ENCODE measurements around the gene RTKN.
"Not testable (repeated sequence)": the region's sequence is repeated elsewhere in the genome, so short reads cannot be mapped to it uniquely, and the experiment has no call there.

Gene RTKN

GRCh38 chr2:74441690-74442482 is at the start of gene RTKN:
TSS of gene RTKN (minus strand) at chr2:74441937. CDS start at chr2:74441816, 121 bp downstream.
- DNase-seq: no peak

GRCh38 chr2:74489906-74490305 is 48.2 kb upstream of the RTKN start:
- DNase-seq: no peak

- DNase-seq: no peak
Measured at GRCh38 chr2:74488643-74489481, 47.1 kb upstream of the RTKN start.

GRCh38 chr2:74486141-74486540 is 44.4 kb upstream of the RTKN start:
- DNase-seq: no peak

GRCh38 chr2:74483675-74484164 is 42.0 kb upstream of the RTKN start:
- not testable (repeated sequence) for DNase-seq

- peak; percentile 89 for DNase-seq
Measured at GRCh38 chr2:74482801-74483674, 41.3 kb upstream of the RTKN start, which contains the start of the genes CCDC142 and TTC31. TSS of gene CCDC142 (minus strand) at chr2:74482998. CDS start at chr2:74482837, 161 bp downstream. TSS of gene TTC31 (plus strand) at chr2:74483081. CDS start at chr2:74483096, 15 bp downstream.

GRCh38 chr2:74481961-74482800 is 40.4 kb upstream of the RTKN start:
- DNase-seq: no peak

- DNase-seq: no peak
Measured at GRCh38 chr2:74481431-74481830, 39.7 kb upstream of the RTKN start.

GRCh38 chr2:74474899-74475298 is 33.2 kb upstream of the RTKN start:
- no peak for DNase-seq

GRCh38 chr2:74474481-74474880 is 32.7 kb upstream of the RTKN start:
- no peak for DNase-seq

- DNase-seq: no peak
Measured at GRCh38 chr2:74472945-74473258, 31.2 kb upstream of the RTKN start.

- peak; percentile 24 for DNase-seq
Measured at GRCh38 chr2:74472086-74472944, 30.6 kb upstream of the RTKN start, which contains the start of gene MRPL53. TSS of gene MRPL53 (minus strand) at chr2:74472680. CDS start at chr2:74472660, 20 bp downstream.

GRCh38 chr2:74471332-74472065 is 29.8 kb upstream of the RTKN start:
- no peak for DNase-seq

- DNase-seq: not testable (repeated sequence)
Measured at GRCh38 chr2:74470742-74471141, 29.0 kb upstream of the RTKN start.

GRCh38 chr2:74464406-74464805 is 22.7 kb upstream of the RTKN start:
- DNase-seq: no peak

- no peak for DNase-seq
Measured at GRCh38 chr2:74462786-74463105, 21.0 kb upstream of the RTKN start.

- no peak for DNase-seq
Measured at GRCh38 chr2:74462054-74462785, 20.5 kb upstream of the RTKN start.

GRCh38 chr2:74461187-74462053 is 19.7 kb upstream of the RTKN start:
- DNase-seq: no peak
